Measurements from ENCODE around the gene PRDM16. TPM values are rescaled to one million over a fixed set of nuclear protein-coding genes. Genes with fewer than 3 reads are reported as not detected.

PRDM16 gene
- polyA plus RNA-seq, 1 donor from 2014 or later: 0.21 TPM

- H4K20me1 ChIP-seq (ENCODE audit: insufficient read depth): no peaks in the 10 kb centered on the region
- no peak overlapping the region for H3K4me2 ChIP-seq (ENCODE audit: low read length)
- no peak overlapping the region for H3K9ac ChIP-seq (ENCODE audit: low read length)
- no peak overlapping the region for H3K27ac ChIP-seq (ENCODE audit: low read length)
- H3F3A ChIP-seq (ENCODE audit: insufficient read depth, low read length, poor library complexity, severe bottlenecking): no peaks in the 10 kb centered on the region
- no peaks in the 10 kb centered on the region for H3K79me2 ChIP-seq (replicated peaks; ENCODE audit: insufficient read depth, low read length)
- no peak overlapping the region for H2AFZ ChIP-seq (ENCODE audit: low read depth, low read length)
- no peak overlapping the region for H3K4me3 ChIP-seq (ENCODE audit: low read length)
- H3K9me2 ChIP-seq (ENCODE audit: insufficient read depth, low read length): no peaks in the 10 kb centered on the region
- H3K27me3 ChIP-seq (ENCODE audit: insufficient read depth, low read depth, low read length): no peaks in the 10 kb centered on the region
- H3K36me3 ChIP-seq (ENCODE audit: insufficient read depth, low read length): no peaks in the 10 kb centered on the region
- H3K9me3 ChIP-seq (ENCODE audit: low read length): no peaks in the 10 kb centered on the region
- TF ChIP-seq MXI1 (conservative IDR thresholded peaks at IDR 0.05; ENCODE audit: poor library complexity, severe bottlenecking): no peak
- TF ChIP-seq CTCF (IDR thresholded peaks at IDR 0.05; ENCODE audit: poor library complexity, severe bottlenecking): no peak
- no peak for TF ChIP-seq POLR2AphosphoS5 (IDR thresholded peaks at IDR 0.05)
- no peak for TF ChIP-seq TAF1 (IDR thresholded peaks at IDR 0.05; ENCODE audit: low read depth)
- TF ChIP-seq SMC3 (conservative IDR thresholded peaks at IDR 0.05; ENCODE audit: poor library complexity): no peak
Measured at GRCh38 chr1:3380469-3380868, 311.5 kb downstream of the PRDM16 start.

DNA sequence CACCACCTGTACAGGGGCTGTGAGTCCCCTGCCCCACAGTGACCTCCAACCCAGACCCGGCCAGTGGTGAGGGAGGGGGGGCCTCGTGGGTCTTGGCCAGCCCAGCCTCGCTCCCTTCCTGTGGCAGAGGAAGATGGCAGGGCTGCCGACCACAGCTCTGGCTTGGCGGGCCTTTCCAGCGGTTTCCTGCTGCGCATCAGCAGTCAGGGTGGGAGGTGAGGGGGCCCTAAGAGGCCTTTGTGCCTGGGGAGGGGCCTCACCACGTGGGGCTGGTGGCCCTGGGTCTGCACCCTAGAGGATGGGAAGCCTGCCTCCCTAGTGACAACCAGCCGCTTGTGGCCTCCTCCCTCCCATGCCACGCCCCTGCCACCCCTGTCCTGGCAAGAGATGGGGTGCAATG lies 312.9 kb downstream of the PRDM16 start:
- no peak for TF ChIP-seq EZH2 (IDR thresholded peaks at IDR 0.05; ENCODE audit: borderline replicate concordance, insufficient read depth, low read length, poor library complexity, severe bottlenecking)
- TF ChIP-seq TAF1 (IDR thresholded peaks at IDR 0.05; ENCODE audit: low read depth): no peak
- TF ChIP-seq RAD21 (conservative IDR thresholded peaks at IDR 0.05): no peak
- TF ChIP-seq, protein P1, sequence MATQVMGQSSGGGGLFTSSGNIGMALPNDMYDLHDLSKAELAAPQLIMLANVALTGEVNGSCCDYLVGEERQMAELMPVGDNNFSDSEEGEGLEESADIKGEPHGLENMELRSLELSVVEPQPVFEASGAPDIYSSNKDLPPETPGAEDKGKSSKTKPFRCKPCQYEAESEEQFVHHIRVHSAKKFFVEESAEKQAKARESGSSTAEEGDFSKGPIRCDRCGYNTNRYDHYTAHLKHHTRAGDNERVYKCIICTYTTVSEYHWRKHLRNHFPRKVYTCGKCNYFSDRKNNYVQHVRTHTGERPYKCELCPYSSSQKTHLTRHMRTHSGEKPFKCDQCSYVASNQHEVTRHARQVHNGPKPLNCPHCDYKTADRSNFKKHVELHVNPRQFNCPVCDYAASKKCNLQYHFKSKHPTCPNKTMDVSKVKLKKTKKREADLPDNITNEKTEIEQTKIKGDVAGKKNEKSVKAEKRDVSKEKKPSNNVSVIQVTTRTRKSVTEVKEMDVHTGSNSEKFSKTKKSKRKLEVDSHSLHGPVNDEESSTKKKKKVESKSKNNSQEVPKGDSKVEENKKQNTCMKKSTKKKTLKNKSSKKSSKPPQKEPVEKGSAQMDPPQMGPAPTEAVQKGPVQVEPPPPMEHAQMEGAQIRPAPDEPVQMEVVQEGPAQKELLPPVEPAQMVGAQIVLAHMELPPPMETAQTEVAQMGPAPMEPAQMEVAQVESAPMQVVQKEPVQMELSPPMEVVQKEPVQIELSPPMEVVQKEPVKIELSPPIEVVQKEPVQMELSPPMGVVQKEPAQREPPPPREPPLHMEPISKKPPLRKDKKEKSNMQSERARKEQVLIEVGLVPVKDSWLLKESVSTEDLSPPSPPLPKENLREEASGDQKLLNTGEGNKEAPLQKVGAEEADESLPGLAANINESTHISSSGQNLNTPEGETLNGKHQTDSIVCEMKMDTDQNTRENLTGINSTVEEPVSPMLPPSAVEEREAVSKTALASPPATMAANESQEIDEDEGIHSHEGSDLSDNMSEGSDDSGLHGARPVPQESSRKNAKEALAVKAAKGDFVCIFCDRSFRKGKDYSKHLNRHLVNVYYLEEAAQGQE (IDR thresholded peaks at IDR 0.05; ENCODE audit: borderline replicate concordance): no peak
- no peak for TF ChIP-seq CTCF (IDR thresholded peaks at IDR 0.05; ENCODE audit: poor library complexity, severe bottlenecking)
- TF ChIP-seq MXI1 (conservative IDR thresholded peaks at IDR 0.05; ENCODE audit: poor library complexity, severe bottlenecking): no peak
- no peak for TF ChIP-seq EP300 (conservative IDR thresholded peaks at IDR 0.05; ENCODE audit: poor library complexity, severe bottlenecking)
- no peak for TF ChIP-seq POLR2AphosphoS5 (IDR thresholded peaks at IDR 0.05)
- no peak for TF ChIP-seq SMC3 (conservative IDR thresholded peaks at IDR 0.05; ENCODE audit: poor library complexity)
- no peaks in the 10 kb centered on the region for H3K79me2 ChIP-seq (replicated peaks; ENCODE audit: insufficient read depth, low read length)
- H3K27me3 ChIP-seq (ENCODE audit: insufficient read depth, low read depth, low read length): no peaks in the 10 kb centered on the region
- H3K4me2 ChIP-seq (ENCODE audit: low read length): no peak overlapping the region
- H3K36me3 ChIP-seq (ENCODE audit: insufficient read depth, low read length): no peaks in the 10 kb centered on the region
- no peak overlapping the region for H3K27ac ChIP-seq (ENCODE audit: low read length)
- H3K9me2 ChIP-seq (ENCODE audit: insufficient read depth, low read length): no peaks in the 10 kb centered on the region
- H4K20me1 ChIP-seq (ENCODE audit: insufficient read depth): no peaks in the 10 kb centered on the region
- H2AFZ ChIP-seq (ENCODE audit: low read depth, low read length): no peak overlapping the region
- no peaks in the 10 kb centered on the region for H3K9me3 ChIP-seq (ENCODE audit: low read length)
- H3F3A ChIP-seq (ENCODE audit: insufficient read depth, low read length, poor library complexity, severe bottlenecking): no peaks in the 10 kb centered on the region
- H3K4me3 ChIP-seq (ENCODE audit: low read length): no peak overlapping the region
- no peak overlapping the region for H3K9ac ChIP-seq (ENCODE audit: low read length)

Measured in neural cell (in vitro differentiated cells).